ENCODE results near the gene F2RL3.

The F2RL3 gene

DNA sequence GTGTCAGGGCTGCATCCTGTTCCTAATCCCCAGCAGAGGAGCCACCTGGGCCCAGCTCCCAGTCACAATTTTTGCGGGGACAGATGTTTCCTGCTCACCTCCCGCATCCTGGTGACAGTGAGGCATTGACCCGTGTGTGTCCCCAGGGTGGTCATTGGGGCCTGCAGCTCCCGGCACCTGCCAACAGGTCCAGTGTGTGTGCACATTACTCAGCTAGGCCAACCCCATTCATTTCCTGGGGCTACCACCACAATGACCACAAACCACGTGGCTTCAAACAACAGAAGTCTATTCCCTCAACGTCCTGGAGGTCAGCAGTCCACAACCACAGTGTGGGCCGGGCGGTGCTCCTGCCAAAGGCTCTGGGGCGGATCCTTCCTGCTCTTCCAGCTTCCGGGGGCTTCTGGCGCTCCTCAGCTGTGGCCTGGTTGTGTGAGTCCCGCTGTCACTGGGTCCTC lies 11.9 kb upstream of the F2RL3 start:
- H3K4me3 ChIP-seq (ENCODE audit: low read depth, low read length), result no peak overlapping the region
- TF ChIP-seq, protein P1, sequence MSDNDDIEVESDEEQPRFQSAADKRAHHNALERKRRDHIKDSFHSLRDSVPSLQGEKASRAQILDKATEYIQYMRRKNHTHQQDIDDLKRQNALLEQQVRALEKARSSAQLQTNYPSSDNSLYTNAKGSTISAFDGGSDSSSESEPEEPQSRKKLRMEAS (IDR thresholded peaks at IDR 0.05; ENCODE audit: low read depth, low read length), result peak; percentile 87
- TF ChIP-seq, protein P2, sequence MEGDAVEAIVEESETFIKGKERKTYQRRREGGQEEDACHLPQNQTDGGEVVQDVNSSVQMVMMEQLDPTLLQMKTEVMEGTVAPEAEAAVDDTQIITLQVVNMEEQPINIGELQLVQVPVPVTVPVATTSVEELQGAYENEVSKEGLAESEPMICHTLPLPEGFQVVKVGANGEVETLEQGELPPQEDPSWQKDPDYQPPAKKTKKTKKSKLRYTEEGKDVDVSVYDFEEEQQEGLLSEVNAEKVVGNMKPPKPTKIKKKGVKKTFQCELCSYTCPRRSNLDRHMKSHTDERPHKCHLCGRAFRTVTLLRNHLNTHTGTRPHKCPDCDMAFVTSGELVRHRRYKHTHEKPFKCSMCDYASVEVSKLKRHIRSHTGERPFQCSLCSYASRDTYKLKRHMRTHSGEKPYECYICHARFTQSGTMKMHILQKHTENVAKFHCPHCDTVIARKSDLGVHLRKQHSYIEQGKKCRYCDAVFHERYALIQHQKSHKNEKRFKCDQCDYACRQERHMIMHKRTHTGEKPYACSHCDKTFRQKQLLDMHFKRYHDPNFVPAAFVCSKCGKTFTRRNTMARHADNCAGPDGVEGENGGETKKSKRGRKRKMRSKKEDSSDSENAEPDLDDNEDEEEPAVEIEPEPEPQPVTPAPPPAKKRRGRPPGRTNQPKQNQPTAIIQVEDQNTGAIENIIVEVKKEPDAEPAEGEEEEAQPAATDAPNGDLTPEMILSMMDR (IDR thresholded peaks at IDR 0.05; ENCODE audit: low read depth, low read length), result no peak
- peak; percentile 69 for DNase-seq (ENCODE audit: low read depth)

DNA sequence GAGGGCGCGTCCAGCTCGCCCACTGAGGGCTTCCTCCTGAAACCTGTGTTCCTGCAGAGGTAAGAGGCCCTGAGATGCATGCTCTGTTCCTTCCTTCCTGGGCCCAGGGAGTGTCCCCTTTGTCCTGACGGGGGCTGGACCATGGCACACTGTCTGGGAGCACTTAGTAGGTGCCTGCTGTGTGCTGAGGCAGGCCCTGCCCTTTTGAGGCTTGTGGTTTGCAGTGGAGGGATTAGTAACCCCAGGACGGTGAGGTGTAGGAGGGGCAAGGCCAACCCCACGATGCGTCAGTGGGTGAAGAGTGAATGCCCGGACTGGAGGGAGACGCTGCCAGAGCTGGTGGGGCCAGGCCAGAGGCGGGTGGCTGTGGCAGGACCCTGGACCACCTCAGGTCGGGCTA lies 11.2 kb upstream of the F2RL3 start:
- TF ChIP-seq, protein P1 (IDR thresholded peaks at IDR 0.05; ENCODE audit: low read depth, low read length), result no peak
- TF ChIP-seq POLR2A (IDR thresholded peaks at IDR 0.05; ENCODE audit: extremely low read depth, insufficient read length), result no peak
- TF ChIP-seq MYC (IDR thresholded peaks at IDR 0.05; ENCODE audit: low read depth, low read length), result no peak
- TF ChIP-seq, protein P2 (IDR thresholded peaks at IDR 0.05; ENCODE audit: low read depth, low read length), result no peak
- H3K4me3 ChIP-seq (ENCODE audit: low read depth, low read length), result no peak overlapping the region
- no peak for DNase-seq (ENCODE audit: low read depth)

DNA sequence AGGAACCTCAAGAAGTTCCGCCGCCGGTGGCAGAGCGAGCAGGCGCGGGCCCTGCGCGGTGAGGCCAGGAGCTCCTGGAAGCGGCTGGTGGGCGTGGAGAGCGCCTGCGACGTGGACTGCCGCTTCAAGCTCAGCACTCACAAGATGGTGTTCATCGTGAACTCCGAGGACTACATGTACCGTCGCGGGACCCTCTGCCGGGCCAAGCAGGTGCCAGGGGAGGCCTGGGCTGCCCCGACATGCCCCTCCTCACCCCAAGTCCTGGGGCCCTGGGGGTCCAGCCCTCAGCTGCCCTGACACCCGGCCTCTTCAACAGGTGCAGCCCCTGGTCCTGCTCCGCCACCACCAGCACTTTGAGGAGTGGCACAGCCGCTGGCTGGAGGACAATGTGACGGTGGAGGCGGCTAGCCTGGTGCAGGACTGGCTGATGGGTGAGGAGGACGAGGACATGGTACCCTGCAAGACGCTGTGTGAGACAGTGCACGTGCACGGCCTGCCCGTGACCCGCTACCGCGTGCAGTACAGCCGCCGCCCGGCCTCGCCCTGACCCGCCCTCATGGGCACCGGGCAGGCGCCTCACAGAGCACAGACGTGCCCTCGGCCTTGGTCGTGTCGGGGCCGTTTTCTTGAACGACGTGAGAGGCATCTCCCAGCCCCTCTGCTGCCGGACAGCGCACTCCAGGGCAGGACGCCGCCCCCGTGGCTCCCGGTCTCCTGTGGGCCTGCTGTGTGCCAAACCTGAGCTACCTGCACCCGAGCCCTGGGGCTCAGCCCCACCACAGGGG lies 10.4 kb upstream of the F2RL3 start:
- TF ChIP-seq, protein P1 (IDR thresholded peaks at IDR 0.05; ENCODE audit: low read depth, low read length), result no peak
- TF ChIP-seq, protein P2 (IDR thresholded peaks at IDR 0.05; ENCODE audit: low read depth, low read length), result no peak
- TF ChIP-seq POLR2A (IDR thresholded peaks at IDR 0.05; ENCODE audit: extremely low read depth, insufficient read length) (no peak), MYC (IDR thresholded peaks at IDR 0.05; ENCODE audit: low read depth, low read length) (no peak)
- H3K4me3 ChIP-seq (ENCODE audit: low read depth, low read length), result no peak overlapping the region

DNA sequence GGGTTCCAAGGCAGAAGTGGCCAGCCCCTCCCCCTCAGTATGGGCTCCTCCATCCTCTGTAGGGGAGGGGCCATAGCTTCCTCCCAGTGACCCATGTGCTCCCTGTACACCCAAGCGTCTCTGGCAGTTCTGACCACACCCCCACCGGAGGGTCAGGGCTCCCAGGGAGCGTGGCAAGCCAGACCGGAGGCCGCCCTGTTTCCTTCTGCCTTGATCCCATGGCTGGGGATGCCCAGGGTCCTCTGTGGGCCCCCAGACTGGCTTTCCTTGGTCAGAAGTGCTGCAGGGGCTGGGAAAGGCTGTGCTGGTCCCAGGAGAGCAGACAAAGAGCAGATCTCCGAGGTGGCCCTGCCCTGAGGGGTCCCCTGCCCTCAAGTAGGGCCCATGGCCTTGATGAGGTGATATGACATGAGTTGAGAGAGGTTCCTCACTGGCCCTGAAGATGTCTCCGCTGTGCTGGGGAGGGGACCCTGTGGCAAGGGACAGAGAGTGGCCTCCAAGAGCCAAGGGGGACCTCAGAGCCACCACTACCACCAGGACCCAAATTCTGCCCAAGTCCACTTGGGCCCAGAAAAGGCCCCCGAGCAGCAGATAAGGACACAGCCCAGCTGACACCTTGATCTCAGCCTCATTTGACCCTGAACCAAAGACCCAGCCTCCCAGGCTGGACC lies 7.8 kb upstream of the F2RL3 start:
- H3K4me3 ChIP-seq (ENCODE audit: low read depth, low read length), result no peak overlapping the region
- no peak for DNase-seq (ENCODE audit: low read depth)
- TF ChIP-seq POLR2A (IDR thresholded peaks at IDR 0.05; ENCODE audit: extremely low read depth, insufficient read length), result no peak
- TF ChIP-seq, protein P1 (IDR thresholded peaks at IDR 0.05; ENCODE audit: low read depth, low read length), result no peak
- no peak for TF ChIP-seq MYC (IDR thresholded peaks at IDR 0.05; ENCODE audit: low read depth, low read length)
- TF ChIP-seq, protein P2 (IDR thresholded peaks at IDR 0.05; ENCODE audit: low read depth, low read length), result no peak

More for the DNA sequence above, 10.4 kb upstream of the F2RL3 start:
- DNase-seq (ENCODE audit: low read depth), result no peak

DNA sequence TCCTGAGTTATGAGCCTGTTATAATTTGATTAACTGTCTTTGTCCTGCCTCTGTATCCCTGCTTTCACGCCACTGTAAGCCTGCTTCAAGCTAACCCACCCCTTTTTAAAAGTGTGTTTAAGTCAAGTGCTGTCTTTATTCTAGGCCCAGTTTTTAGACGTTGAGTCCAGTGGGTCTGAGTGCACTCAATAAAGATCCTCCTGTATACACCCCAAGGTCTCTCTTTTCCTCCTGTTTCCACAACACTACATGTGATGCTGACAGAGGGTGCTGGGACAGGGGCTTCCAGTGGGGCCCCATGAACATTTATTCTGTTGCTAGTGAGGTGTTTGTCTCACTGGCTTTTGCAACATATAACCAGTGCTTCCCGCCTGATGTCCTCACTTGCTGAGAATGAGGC lies 6.7 kb upstream of the F2RL3 start:
- DNase-seq (ENCODE audit: low read depth), result no peak
- no peak overlapping the region for H3K4me3 ChIP-seq (ENCODE audit: low read depth, low read length)
- TF ChIP-seq, protein P1 (IDR thresholded peaks at IDR 0.05; ENCODE audit: low read depth, low read length), result no peak
- no peak for TF ChIP-seq MYC (IDR thresholded peaks at IDR 0.05; ENCODE audit: low read depth, low read length)
- no peak for TF ChIP-seq POLR2A (IDR thresholded peaks at IDR 0.05; ENCODE audit: extremely low read depth, insufficient read length)
- TF ChIP-seq, protein P2 (IDR thresholded peaks at IDR 0.05; ENCODE audit: low read depth, low read length), result no peak
